ENCODE data around the gene HIC1. TPM values are rescaled to one million over a fixed set of nuclear protein-coding genes. Genes with fewer than 3 reads are reported as not detected.

HIC1 gene
- total RNA-seq, 1 experiment from 2014 or later, result 0.59 TPM

DNA sequence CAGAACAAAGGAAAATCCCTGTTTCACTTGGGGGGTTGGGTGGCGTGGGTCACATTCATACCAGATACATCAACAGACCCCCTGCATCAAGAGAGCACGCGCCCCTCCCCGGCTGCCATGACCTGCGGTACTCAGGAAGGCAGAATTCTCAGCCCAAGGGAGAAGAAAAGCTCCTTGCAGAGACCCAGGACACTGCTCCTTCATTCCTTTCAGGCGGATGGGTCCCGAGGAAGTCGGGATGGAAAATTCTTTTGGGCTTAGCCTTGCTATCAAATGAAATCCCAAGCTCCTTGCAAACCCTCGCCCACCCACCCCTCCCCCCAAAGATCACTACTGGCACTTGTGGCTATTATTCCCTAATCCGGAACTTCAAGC lies 40.6 kb downstream of the HIC1 start:
- Histone ChIP-seq H3K27me3 (replicated peaks; ENCODE audit: control insufficient read depth, insufficient read depth, low read length) (no peaks in the 10 kb centered on the region), H3K4me1 (no peaks in the 10 kb centered on the region), H3K4me3 (ENCODE audit: low read depth, low read length) (no peak overlapping the region), H3K36me3 (ENCODE audit: control insufficient read depth, insufficient read depth, low read length) (0 out of 2 replicates have a peak, but pooled peaks cover 2% of the 10 kb centered on the region), H3K9me3 (no peaks in the 10 kb centered on the region)
- ChIA-PET CTCF (interaction anchor here (1.0 to 2.0 kb wide), 4 partner anchors 54 to 186 kb away, joined by 3 to 12 read pairs (median 4); no protein-coding TSS in a partner anchor), POLR2A (no interaction called here)
- Mint-ChIP-seq H3K9me3 (ENCODE audit: unreplicated experiment) (no peaks in the 10 kb centered on the region), H3K36me3 (ENCODE audit: insufficient read depth, unreplicated experiment) (peaks cover 13% of the 10 kb centered on the region), H3K4me3 (ENCODE audit: unreplicated experiment) (no peak overlapping the region), H3K27me3 (ENCODE audit: insufficient read depth, unreplicated experiment) (no peaks in the 10 kb centered on the region), H3K27ac (ENCODE audit: unreplicated experiment) (no peak overlapping the region), H3K4me1 (ENCODE audit: low read depth, unreplicated experiment) (peaks cover 6% of the 10 kb centered on the region)
- TF ChIP-seq, protein P1, sequence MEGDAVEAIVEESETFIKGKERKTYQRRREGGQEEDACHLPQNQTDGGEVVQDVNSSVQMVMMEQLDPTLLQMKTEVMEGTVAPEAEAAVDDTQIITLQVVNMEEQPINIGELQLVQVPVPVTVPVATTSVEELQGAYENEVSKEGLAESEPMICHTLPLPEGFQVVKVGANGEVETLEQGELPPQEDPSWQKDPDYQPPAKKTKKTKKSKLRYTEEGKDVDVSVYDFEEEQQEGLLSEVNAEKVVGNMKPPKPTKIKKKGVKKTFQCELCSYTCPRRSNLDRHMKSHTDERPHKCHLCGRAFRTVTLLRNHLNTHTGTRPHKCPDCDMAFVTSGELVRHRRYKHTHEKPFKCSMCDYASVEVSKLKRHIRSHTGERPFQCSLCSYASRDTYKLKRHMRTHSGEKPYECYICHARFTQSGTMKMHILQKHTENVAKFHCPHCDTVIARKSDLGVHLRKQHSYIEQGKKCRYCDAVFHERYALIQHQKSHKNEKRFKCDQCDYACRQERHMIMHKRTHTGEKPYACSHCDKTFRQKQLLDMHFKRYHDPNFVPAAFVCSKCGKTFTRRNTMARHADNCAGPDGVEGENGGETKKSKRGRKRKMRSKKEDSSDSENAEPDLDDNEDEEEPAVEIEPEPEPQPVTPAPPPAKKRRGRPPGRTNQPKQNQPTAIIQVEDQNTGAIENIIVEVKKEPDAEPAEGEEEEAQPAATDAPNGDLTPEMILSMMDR (IDR thresholded peaks at IDR 0.05; ENCODE audit: insufficient read depth in 1 of 2, low read depth in 1 of 2, low read length in 1 of 2, severe bottlenecking in 1 of 2, unreplicated experiment in 1 of 2), result no peak
- DNase-seq, result no peak
- intact Hi-C loops (cut with micrococcal nuclease; ENCODE audit: unreplicated experiment), result loop anchor here (10.0 kb wide), 1 partner anchor 149 kb away; no protein-coding TSS in a partner anchor
- BruUV-seq (replicated peaks), result no TSS peak

DNA sequence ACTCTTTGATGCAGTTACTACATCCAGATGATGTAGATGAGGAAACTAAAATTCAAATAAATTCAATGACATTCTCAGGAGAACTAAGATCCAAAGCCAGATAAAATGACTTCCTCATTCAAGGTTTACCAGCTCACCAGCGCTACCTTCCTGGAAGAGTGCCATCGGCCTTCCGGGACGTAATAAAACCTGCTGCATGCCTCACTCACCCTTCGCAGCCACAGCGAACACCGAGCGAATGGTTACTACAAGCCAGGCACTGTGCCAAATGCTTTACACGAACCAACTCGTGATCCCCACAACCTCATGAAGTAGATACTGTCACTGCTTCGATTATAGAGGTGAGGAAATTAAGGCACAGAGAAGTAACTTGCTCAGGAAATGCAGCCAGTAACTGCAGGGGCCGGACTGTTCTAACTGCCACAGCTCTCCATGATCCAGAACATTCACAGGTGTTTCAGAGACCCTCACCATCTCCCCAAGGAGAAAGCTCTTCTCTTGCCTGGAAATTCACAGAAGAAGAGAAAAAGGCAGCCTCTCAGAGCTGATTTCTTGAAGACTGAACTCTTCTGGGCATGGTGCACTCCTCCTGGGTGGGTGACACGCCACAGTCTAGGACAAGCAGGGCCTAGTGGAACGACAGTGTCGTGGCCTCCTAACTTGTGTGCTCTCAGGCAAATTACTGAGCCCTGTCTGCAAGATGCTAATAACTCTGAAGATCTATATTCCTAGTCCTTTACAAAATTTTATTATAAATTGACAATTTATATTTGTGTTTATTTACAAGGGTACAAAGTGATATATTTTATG lies 46.8 kb downstream of the HIC1 start:
- no peak for DNase-seq
- Mint-ChIP-seq H3K4me1 (ENCODE audit: low read depth, unreplicated experiment) (no peaks in the 10 kb centered on the region), H3K4me3 (ENCODE audit: unreplicated experiment) (no peak overlapping the region), H3K27me3 (ENCODE audit: insufficient read depth, unreplicated experiment) (no peaks in the 10 kb centered on the region), H3K9me3 (ENCODE audit: unreplicated experiment) (no peaks in the 10 kb centered on the region), H3K36me3 (ENCODE audit: insufficient read depth, unreplicated experiment) (no peaks in the 10 kb centered on the region), H3K27ac (ENCODE audit: unreplicated experiment) (no peak overlapping the region)
- Histone ChIP-seq H3K36me3 (ENCODE audit: control insufficient read depth, insufficient read depth, low read length) (no peaks in the 10 kb centered on the region), H3K4me1 (no peaks in the 10 kb centered on the region), H3K9me3 (no peaks in the 10 kb centered on the region), H3K4me3 (ENCODE audit: low read depth, low read length) (no peak overlapping the region), H3K27me3 (replicated peaks; ENCODE audit: control insufficient read depth, insufficient read depth, low read length) (no peaks in the 10 kb centered on the region)
- no TSS peak for BruUV-seq (replicated peaks)
- intact Hi-C loops (cut with micrococcal nuclease; ENCODE audit: unreplicated experiment), result no loop called here
- TF ChIP-seq, protein P1 (IDR thresholded peaks at IDR 0.05; ENCODE audit: insufficient read depth in 1 of 2, low read depth in 1 of 2, low read length in 1 of 2, severe bottlenecking in 1 of 2, unreplicated experiment in 1 of 2), result no peak
- CTCF ChIA-PET, result interaction anchor here (0.6 kb wide), 1 partner anchor 56 kb away, joined by 3 read pairs; no protein-coding TSS in a partner anchor
- POLR2A ChIA-PET, result interaction anchor here (0.7 kb wide), 1 partner anchor 418 kb away, joined by 3 read pairs; no protein-coding TSS in a partner anchor

DNA sequence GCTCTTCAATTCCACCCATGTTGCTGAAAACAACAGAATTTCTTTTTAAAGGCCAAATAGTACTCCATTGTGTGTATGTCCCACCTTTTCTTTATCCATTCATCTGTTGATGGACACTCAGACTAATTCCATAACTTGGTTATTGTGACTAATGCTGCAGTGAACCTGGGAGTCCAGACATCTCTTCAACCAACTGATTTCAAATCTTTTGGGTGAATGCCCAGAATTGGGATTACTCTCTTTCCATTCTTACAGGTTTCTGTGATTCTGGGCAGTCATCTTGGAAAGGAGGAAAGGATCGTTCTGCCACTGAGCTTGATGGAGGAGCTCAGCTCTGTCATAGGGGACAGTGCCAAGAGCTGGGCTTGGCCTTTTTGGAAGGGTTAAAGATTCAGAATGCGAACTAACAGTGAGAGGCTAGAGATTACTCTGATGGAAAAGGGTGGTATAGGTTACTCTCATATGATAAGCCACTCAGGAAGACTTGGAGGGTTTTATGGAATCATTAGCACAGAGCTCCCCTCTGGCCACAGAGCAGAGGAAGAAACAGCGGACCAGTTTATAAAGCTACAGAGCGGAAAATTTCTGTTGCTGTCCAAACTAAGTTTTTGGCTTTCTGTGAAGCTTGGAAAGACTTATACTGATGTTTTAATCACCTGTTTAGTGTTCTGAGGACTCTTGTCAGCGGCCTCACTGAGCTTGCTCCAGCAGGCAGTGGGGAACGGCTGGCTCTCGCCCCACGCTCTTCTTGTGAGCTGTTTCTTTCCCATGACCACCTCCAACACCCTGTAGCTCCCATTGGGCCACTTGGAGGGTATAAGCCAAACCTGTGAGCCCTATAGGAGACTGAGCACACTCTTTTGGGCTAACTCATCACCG lies 48.3 kb downstream of the HIC1 start:
- Histone ChIP-seq H3K4me1 (no peaks in the 10 kb centered on the region), H3K9me3 (no peaks in the 10 kb centered on the region), H3K36me3 (ENCODE audit: control insufficient read depth, insufficient read depth, low read length) (no peaks in the 10 kb centered on the region), H3K4me3 (ENCODE audit: low read depth, low read length) (no peak overlapping the region), H3K27me3 (replicated peaks; ENCODE audit: control insufficient read depth, insufficient read depth, low read length) (no peaks in the 10 kb centered on the region)
- Mint-ChIP-seq H3K4me3 (ENCODE audit: unreplicated experiment) (no peak overlapping the region), H3K9me3 (ENCODE audit: unreplicated experiment) (no peaks in the 10 kb centered on the region), H3K36me3 (ENCODE audit: insufficient read depth, unreplicated experiment) (no peaks in the 10 kb centered on the region), H3K4me1 (ENCODE audit: low read depth, unreplicated experiment) (no peaks in the 10 kb centered on the region), H3K27ac (ENCODE audit: unreplicated experiment) (no peak overlapping the region), H3K27me3 (ENCODE audit: insufficient read depth, unreplicated experiment) (no peaks in the 10 kb centered on the region)
- ChIA-PET CTCF (no interaction called here), POLR2A (interaction anchor here (0.6 kb wide), 1 partner anchor 11 kb away, joined by 7 read pairs; no protein-coding TSS in a partner anchor)
- BruUV-seq (replicated peaks), result no TSS peak
- intact Hi-C loops (cut with micrococcal nuclease; ENCODE audit: unreplicated experiment), result no loop called here
- DNase-seq, result no peak
- TF ChIP-seq, protein P1 (IDR thresholded peaks at IDR 0.05; ENCODE audit: insufficient read depth in 1 of 2, low read depth in 1 of 2, low read length in 1 of 2, severe bottlenecking in 1 of 2, unreplicated experiment in 1 of 2), result no peak

Data from Caco-2 (cell line).